Measurements from ENCODE around the gene TIMP3. TPM values are rescaled to one million over a fixed set of nuclear protein-coding genes. Genes with fewer than 3 reads are reported as not detected.

The TIMP3 gene
- polyA plus RNA-seq, 3 donors = not detected

DNA sequence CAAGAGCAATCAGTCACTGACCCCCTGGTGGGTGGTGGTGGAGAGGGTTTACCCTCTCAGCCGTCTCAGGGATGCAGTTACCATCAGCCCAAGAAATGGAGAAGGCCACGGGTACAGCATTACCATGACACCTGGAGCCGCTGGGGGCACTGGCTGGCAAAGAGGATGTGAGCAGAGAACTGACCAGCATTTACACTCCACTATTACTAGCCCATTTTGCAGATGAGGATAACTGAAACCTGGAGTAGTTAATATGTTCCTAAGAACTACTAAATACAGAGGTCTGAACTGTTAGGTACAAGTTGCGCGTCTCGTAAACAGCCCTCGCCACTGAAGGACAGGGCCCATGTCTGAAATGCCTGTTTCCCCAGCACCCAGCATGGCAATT lies 79.0 kb downstream of the TIMP3 start:
- H3K36me3 ChIP-seq (replicated peaks in 1 of 2; ENCODE audit: control insufficient read depth in 1 of 2, insufficient read depth in 2 of 2, low read length in 2 of 2) = no peaks in the 10 kb centered on the region
- intact Hi-C loops (cut with micrococcal nuclease) = no loop called here
- DNase-seq = no peak
- Mint-ChIP-seq H3K27ac (no peak overlapping the region), H3K4me3 (peak overlapping the region in 1 of 2 donors; percentile 37), H3K27me3 (ENCODE audit: low read depth in 3 of 3) (peaks cover 16 to 27% (median 24%) of the 10 kb centered on the region in 3 donors), H3K9me3 (peaks cover 0 to 1% (median 0%) of the 10 kb centered on the region in 7 donors), H3K4me1 (peaks cover 13% of the 10 kb centered on the region), H3K36me3 (no peaks in the 10 kb centered on the region)
- H3K4me1 ChIP-seq (ENCODE audit: control insufficient read depth in 1 of 2, insufficient read depth in 2 of 2, low read length in 2 of 2) = peaks cover 0 to 2% of the 10 kb centered on the region in 2 donors
- H3K9ac ChIP-seq (ENCODE audit: insufficient read depth, low read length, poor library complexity, severe bottlenecking) = no peak overlapping the region
- H4K20me1 ChIP-seq (ENCODE audit: insufficient read depth, low read length) = no peaks in the 10 kb centered on the region
- no peak overlapping the region for H2AFZ ChIP-seq (ENCODE audit: insufficient read depth, low read depth, low read length, poor library complexity, severe bottlenecking)
- H3K4me3 ChIP-seq (replicated peaks in 1 of 3; ENCODE audit: low read depth in 2 of 3, low read length in 3 of 3) = no peak overlapping the region
- 74% methylated on average over 5 of the region's 7 CpGs for WGBS (ENCODE audit: insufficient coverage)
- no peak overlapping the region for H3K4me2 ChIP-seq (replicated peaks; ENCODE audit: extremely low read depth, low read length, poor library complexity, severe bottlenecking)
- peaks cover 3 to 19% of the 10 kb centered on the region in 2 donors for H3K27me3 ChIP-seq (ENCODE audit: control insufficient read depth in 2 of 2, insufficient read depth in 2 of 2, low read length in 2 of 2)
- TF ChIP-seq, protein P1, sequence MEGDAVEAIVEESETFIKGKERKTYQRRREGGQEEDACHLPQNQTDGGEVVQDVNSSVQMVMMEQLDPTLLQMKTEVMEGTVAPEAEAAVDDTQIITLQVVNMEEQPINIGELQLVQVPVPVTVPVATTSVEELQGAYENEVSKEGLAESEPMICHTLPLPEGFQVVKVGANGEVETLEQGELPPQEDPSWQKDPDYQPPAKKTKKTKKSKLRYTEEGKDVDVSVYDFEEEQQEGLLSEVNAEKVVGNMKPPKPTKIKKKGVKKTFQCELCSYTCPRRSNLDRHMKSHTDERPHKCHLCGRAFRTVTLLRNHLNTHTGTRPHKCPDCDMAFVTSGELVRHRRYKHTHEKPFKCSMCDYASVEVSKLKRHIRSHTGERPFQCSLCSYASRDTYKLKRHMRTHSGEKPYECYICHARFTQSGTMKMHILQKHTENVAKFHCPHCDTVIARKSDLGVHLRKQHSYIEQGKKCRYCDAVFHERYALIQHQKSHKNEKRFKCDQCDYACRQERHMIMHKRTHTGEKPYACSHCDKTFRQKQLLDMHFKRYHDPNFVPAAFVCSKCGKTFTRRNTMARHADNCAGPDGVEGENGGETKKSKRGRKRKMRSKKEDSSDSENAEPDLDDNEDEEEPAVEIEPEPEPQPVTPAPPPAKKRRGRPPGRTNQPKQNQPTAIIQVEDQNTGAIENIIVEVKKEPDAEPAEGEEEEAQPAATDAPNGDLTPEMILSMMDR (IDR thresholded peaks at IDR 0.05) = no peak
- H3K27ac ChIP-seq (ENCODE audit: low read depth in 1 of 2, low read length in 2 of 2) = no peak overlapping the region
- H3K79me2 ChIP-seq (ENCODE audit: insufficient read depth, low read length) = no peaks in the 10 kb centered on the region
- H3K9me3 ChIP-seq (replicated peaks in 1 of 2; ENCODE audit: control insufficient read depth in 1 of 2, insufficient read depth in 1 of 2, low read length in 2 of 2) = no peaks in the 10 kb centered on the region

DNA sequence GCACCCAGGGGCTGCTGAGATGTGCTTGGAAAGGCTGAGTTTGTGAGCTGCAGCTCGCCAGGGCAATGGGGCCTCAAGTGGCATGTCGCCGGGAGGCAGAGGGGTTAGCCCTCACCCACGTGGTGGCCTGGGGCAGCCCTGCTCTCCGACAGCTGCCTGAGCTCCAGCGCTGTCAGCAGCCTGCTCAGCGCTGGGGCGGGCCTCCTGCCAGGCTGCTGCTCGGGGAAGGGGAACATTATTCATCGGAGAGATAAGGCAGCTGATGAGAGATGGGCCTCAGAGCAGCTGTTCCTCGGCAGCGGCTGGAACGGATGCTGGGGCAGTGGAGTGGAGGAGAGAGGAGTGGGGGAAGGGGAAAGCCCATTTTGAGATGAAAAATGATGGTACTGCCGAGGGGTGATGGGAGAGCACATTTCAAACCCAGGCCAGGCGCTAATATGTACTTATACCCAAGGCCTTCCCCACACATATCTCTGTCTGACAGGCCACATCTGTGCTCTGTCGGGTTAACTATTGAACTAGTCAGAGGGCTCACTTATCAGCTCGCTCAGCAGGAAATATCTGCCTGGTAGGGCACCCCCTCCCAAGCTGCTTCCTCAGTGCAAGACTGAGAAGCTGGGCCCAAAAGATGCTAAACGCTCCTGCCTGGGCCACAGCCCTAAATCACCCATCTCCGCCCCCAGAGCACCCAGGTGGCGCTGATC lies 79.5 kb downstream of the TIMP3 start:
- Mint-ChIP-seq H3K9me3 (peaks cover 0 to 1% (median 0%) of the 10 kb centered on the region in 7 donors), H3K4me1 (peaks cover 13% of the 10 kb centered on the region), H3K36me3 (no peaks in the 10 kb centered on the region), H3K4me3 (peak overlapping the region; percentile 37 to 69), H3K27me3 (ENCODE audit: low read depth in 3 of 3) (peaks cover 16 to 27% (median 24%) of the 10 kb centered on the region in 3 donors), H3K27ac (peak overlapping the region in 3 of 7 donors; percentile 15 to 77 (median 46))
- intact Hi-C loops (cut with micrococcal nuclease) = no loop called here
- no peak overlapping the region for H3K27ac ChIP-seq (ENCODE audit: low read depth in 1 of 2, low read length in 2 of 2)
- no peaks in the 10 kb centered on the region for H3K9me3 ChIP-seq (replicated peaks in 1 of 2; ENCODE audit: control insufficient read depth in 1 of 2, insufficient read depth in 1 of 2, low read length in 2 of 2)
- no peaks in the 10 kb centered on the region for H3K36me3 ChIP-seq (replicated peaks in 1 of 2; ENCODE audit: control insufficient read depth in 1 of 2, insufficient read depth in 2 of 2, low read length in 2 of 2)
- H3K4me1 ChIP-seq (ENCODE audit: control insufficient read depth in 1 of 2, insufficient read depth in 2 of 2, low read length in 2 of 2) = peaks cover 0 to 2% of the 10 kb centered on the region in 2 donors
- no peak overlapping the region for H3K4me3 ChIP-seq (replicated peaks in 1 of 3; ENCODE audit: low read depth in 2 of 3, low read length in 3 of 3)
- H3K79me2 ChIP-seq (ENCODE audit: insufficient read depth, low read length) = no peaks in the 10 kb centered on the region
- WGBS (ENCODE audit: insufficient coverage) = 2% methylated on average over 18 of the region's 20 CpGs
- H4K20me1 ChIP-seq (ENCODE audit: insufficient read depth, low read length) = no peaks in the 10 kb centered on the region
- H3K9ac ChIP-seq (ENCODE audit: insufficient read depth, low read length, poor library complexity, severe bottlenecking) = no peak overlapping the region
- TF ChIP-seq, protein P1 (IDR thresholded peaks at IDR 0.05) = no peak
- no peak for DNase-seq
- H2AFZ ChIP-seq (ENCODE audit: insufficient read depth, low read depth, low read length, poor library complexity, severe bottlenecking) = no peak overlapping the region
- peaks cover 3 to 19% of the 10 kb centered on the region in 2 donors for H3K27me3 ChIP-seq (ENCODE audit: control insufficient read depth in 2 of 2, insufficient read depth in 2 of 2, low read length in 2 of 2)
- no peak overlapping the region for H3K4me2 ChIP-seq (replicated peaks; ENCODE audit: extremely low read depth, low read length, poor library complexity, severe bottlenecking)
